Placental pericyte (primary cell): Measurements from ENCODE around the gene CHP1. TPM values are rescaled to one million over a fixed set of nuclear protein-coding genes. Genes with fewer than 3 reads are reported as not detected.

Experiments used
- total RNA-seq: library from RNA; depleted of rRNA; stranded (reverse); fragments of >200 nt; gene quantifications from 2 replicates; pipeline ENCODE4 v1.2.3, GENCODE V29; 2012

CHP1 gene
- total RNA-seq, result 97.9 and 137 TPM in 2 replicates

GRCh38 chr15:41230650-41231421, at the start of gene CHP1, which contains the start of gene EXD1:
Gene CHP1 (plus strand): TSS chr15:41231268. CDS start chr15:41231383, 115 bp downstream.
Gene EXD1 (minus strand): TSS chr15:41230757. CDS start chr15:41226575, 4,182 bp downstream.

Other genes starting within 250 kb of the CHP1 start
- 19.7 and 31.2 TPM in 2 replicates for gene INO80, start 115.0 kb upstream of the CHP1 start, total RNA-seq
- gene EXD1, start 511 bp upstream of the CHP1 start, total RNA-seq, result not detected in 2 replicates
- gene OIP5, start 101.3 kb downstream of the CHP1 start, total RNA-seq, result 0.22 and 12.3 TPM in 2 replicates
- 3.5 and 82.5 TPM in 2 replicates for gene NUSAP1, start 101.6 kb downstream of the CHP1 start, total RNA-seq
- gene NDUFAF1, start 171.2 kb downstream of the CHP1 start, total RNA-seq, result 17.5 and 19.6 TPM in 2 replicates
- 23.0 and 27.5 TPM in 2 replicates for gene RTF1, start 185.8 kb downstream of the CHP1 start, total RNA-seq